ENCODE measurements around the gene TEX50.

- TF ChIP-seq CTCF (IDR thresholded peaks at IDR 0.05; ENCODE audit: borderline replicate concordance, extremely low read depth, low read length, poor library complexity, severe bottlenecking) = no peak
- TF ChIP-seq EZH2 (IDR thresholded peaks at IDR 0.05; ENCODE audit: borderline replicate concordance, low read depth, low read length, severe bottlenecking) = no peak
Observed at GRCh38 chr1:173596097-173596825, 38.9 kb upstream of the TEX50 start.

Data from DND-41 (cell line).